Breast epithelium (tissue), 3 donors: ENCODE data around the gene PRDM2.

ENCODE experiments used
- CTCF ChIP-seq, 3 donors: fragments of 450-650 bp; IDR thresholded peaks; one replicate each; pipeline ENCODE4 v1.5.1; 2016 to 2017; ENCODE audit warnings: antibody characterized with exemption in 3 of 3, mild to moderate bottlenecking in 3 of 3, moderate library complexity in 3 of 3
- POLR2A ChIP-seq: fragments of 450-650 bp; IDR thresholded peaks from one replicate; pipeline ENCODE4 v1.6.1; 2016; ENCODE audit warnings: antibody characterized with exemption, mild to moderate bottlenecking, moderate library complexity

GRCh38 chr1:13803546-13804239, 103.7 kb downstream of the PRDM2 start:
- TF ChIP-seq POLR2A (no peak), CTCF (IDR thresholded peaks at IDR 0.05) (no peak)
